NCI-H524 (cell line): ENCODE data around the gene EIF2AK2.
"Not testable (repeated sequence)": the region's sequence is repeated elsewhere in the genome, so short reads cannot be mapped to it uniquely, and the experiment has no call there.

Experiments used
- DNase-seq, 2 experiments: peaks; one replicate each; lab custom pipeline; 2025; lab: John Stamatoyannopoulos, UW

The EIF2AK2 gene

DNA sequence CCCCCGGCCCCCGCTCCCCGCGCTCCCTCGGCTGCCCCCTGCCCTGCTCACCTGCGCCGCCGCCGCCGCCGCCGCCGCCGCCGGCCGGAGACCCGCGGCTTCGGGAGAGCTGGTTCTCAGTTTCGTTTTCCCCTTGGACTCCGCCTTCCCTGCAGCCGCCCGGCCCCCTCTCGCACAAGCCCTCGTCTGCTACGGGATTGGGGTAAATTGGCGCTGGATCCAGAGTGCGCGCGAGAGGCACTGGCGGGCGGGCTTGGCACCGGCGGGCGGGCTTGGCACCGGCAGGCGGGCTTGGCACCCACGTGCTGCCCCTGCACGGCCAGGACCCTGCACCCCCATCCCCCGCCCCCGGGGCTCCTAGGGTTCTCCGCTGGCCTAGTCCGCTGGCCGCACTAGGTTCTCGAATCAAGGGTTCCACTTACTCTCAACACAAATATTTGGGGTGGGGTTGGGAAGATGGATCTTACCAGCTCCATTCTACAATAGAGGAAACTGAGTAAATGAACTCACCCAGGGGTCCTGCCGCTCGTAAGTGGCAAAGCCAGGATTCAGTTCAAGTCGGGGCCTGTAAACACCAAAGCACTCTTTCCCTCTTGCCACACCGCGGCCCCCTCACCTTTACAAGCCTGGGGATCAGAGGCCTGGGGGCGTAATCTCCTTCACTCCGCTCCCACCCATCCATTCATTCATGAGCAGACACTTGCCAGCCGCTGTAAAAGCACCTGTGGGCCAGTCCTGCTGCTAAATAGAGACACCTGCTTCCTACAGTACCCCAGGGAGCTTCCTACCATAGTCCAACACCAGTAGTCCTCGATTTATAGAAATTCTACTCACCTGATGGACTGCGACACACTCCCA lies at the start of gene EIF2AK2:
EIF2AK2 (minus strand) TSS at position 124 of the 858 bp plus-strand sequence. CDS start 9,174 bp downstream, outside the sequence.
- DNase-seq = peak in 1 of 2 experiments; percentile 74

DNA sequence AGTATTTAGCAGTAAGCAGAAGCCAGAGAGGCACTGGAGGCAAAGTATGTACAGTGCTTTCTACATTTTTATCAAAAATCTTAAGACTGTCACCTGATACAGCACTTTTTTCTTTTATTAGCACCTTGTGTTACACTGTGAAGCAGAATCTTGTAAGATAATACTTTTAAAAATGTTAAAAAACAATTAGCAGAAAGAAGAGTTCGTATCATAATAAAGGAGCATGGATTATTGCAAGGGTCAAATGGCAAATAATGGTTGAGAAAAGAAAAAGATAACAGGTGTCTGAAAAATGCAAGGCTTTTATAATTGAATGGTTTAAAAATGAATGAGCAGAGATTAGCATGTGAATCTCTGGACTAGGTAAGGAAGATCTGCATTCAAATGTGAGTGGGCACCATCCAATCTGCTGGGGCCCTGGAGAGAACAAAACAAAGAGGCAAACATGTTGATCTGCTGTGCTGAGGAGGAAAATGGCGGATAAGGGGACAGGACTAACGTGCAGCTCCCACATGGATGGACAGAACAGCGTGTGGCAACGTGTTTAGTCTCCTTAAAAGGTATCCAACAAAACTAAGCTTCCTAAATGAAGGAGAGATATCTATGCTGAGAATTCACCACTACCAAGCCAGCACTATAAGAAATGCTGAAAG lies 49.0 kb upstream of the EIF2AK2 start:
- DNase-seq = no peak

- DNase-seq = not testable (repeated sequence)
These were observed 48.4 kb upstream of the EIF2AK2 start for GRCh38 chr2:37205071-37205661.

DNA sequence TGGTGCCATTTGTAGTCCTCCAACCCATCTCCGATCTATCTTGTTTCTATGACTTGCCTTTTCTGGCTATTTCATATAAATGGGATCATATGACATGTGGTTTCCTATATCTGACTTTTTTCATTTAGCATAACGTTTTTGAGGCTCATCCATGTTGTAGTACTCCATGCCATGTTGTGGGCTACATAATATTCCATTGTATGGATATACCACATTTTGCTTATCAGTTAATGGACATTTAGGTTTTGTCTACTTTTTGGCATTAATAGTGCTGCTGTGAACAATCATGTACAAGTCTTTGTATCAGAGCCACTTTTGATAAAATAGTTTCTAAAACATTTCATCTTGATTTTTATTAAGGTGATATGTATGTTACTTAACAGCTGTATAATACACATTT lies 46.9 kb upstream of the EIF2AK2 start:
- DNase-seq = no peak

DNA sequence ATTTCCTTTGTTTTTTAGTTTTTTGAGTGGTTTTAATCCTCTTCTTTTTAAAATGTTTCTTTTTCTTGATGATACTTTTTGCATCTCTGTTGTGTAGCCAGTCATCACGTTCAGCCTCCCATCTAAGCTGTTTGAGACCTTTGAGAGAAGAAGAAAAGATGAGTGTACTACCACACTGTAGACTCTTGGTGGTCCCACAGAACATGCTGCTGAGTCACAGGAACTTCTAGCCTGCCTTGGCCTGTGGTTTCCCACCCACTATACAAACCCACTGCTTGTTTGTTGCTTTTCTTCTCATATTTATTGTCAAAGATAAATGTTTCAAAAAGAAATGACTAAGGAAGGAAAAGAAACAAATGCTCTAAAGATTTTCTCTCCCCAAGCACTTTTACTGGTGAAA lies 45.0 kb upstream of the EIF2AK2 start:
- no peak for DNase-seq

- DNase-seq = no peak
These were observed 44.4 kb upstream of the EIF2AK2 start for GRCh38 chr2:37201208-37201607.

GRCh38 chr2:37198681-37199065 lies 41.9 kb upstream of the EIF2AK2 start:
- DNase-seq = no peak

GRCh38 chr2:37196320-37197195 lies 39.8 kb upstream of the EIF2AK2 start, which contains the start of gene CEBPZOS:
CEBPZOS (plus strand) TSS chr2:37196496; CDS start chr2:37199705, 3,209 bp downstream.
- DNase-seq = peak; percentile 50 to 84

DNA sequence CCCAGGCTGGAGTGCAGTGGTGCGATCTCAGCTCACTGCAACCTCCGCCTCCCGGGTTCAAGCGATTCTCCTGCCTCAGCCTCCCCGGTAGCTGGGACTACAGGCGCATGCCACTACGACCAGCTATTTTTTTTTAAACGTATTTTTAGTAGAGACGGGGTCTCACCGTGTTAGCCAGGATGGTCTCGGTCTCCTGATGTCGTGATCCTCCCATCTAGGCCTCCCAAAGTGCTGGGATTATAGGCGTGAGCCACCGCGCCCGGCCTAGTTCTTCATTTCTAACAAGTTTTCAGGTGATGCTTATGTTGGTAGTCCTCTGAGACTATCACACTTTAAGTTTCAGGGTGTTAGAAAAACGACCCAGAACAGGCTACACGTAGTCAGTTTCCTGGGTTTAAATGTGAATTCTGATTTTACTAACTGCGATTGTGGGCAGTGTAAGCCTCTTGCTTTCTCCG lies 39.1 kb upstream of the EIF2AK2 start:
- not testable (repeated sequence) for DNase-seq

DNA sequence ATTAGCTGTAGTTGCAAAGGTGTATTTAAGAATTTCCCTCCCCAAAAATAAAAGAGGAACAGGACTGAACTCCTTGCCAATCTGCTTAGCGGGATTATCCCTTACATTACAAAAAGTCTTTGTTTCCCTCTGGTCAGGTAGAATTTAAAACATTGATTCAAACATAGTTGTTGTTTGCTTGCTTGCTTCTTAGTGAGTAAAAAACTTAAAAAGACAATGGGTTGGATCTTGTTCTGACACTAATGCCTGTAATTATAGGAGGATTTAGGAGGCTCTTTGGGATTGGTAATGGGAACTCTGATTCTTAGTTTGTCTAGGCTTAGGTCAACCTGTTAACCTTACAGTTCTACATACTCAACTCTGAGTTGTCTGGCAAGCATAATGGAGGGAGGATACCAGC lies 35.8 kb upstream of the EIF2AK2 start:
- DNase-seq = no peak

DNA sequence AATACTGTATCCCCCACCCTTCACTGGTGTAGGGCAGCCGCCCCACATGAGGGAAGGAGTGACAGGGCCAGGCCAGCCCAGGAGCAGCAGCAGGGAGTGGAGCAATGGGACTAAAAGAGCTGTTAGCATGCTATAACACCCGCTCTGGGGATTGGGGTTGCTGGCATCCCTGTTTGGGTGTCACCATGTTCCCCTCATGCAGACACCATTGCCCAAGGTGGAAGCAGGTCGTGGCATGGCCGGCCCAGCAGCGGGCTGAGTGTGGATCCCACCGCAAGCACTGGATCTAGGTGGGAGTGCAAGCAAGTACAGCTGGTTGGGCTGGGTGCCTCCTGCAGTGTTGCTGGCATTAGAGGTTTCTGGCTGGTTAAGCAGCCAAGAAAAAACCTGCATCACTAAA lies 35.0 kb upstream of the EIF2AK2 start:
- no peak for DNase-seq

- DNase-seq = no peak
These were observed 34.5 kb upstream of the EIF2AK2 start for GRCh38 chr2:37191253-37191652.

GRCh38 chr2:37190290-37190689 lies 33.5 kb upstream of the EIF2AK2 start:
- DNase-seq = no peak

DNA sequence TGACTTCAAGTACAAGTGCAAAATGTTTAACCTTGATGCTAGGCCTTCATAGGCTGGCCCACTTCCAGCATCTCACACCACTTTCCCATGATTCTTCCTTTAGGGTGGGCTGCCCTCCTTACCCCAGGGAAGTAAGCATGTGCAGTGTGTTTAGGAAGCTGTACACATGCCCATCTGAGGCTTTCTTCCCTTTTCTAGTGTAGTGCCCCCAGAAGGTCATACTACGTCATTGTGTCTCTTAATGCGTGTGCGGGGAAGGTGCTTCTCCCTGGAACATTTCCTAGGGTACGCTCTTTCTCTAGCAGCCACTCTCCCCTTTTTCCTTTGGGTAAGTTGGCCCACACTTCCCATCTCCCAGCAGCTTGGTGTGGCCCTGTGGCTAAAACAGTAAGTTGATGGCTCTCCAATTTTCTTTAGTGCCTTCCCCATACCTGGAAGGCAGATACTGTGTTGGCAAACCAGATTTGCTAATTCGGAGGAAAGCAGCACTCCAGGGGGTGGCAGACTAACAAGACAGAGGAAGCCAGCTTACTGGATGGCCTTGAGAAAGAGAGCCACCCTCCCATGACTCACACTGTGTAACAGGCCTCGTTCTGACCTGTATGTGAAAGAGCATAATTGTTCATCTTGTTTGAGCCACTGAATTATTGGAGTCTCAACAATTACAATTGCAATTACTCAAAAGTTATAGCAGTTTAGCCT lies 32.8 kb upstream of the EIF2AK2 start:
- DNase-seq = no peak

- no peak for DNase-seq
These were observed 31.8 kb upstream of the EIF2AK2 start, which contains the start of gene SULT6B1 for GRCh38 chr2:37188570-37188969. SULT6B1 (minus strand) TSS chr2:37188670; CDS start chr2:37188640, 30 bp downstream.

DNA sequence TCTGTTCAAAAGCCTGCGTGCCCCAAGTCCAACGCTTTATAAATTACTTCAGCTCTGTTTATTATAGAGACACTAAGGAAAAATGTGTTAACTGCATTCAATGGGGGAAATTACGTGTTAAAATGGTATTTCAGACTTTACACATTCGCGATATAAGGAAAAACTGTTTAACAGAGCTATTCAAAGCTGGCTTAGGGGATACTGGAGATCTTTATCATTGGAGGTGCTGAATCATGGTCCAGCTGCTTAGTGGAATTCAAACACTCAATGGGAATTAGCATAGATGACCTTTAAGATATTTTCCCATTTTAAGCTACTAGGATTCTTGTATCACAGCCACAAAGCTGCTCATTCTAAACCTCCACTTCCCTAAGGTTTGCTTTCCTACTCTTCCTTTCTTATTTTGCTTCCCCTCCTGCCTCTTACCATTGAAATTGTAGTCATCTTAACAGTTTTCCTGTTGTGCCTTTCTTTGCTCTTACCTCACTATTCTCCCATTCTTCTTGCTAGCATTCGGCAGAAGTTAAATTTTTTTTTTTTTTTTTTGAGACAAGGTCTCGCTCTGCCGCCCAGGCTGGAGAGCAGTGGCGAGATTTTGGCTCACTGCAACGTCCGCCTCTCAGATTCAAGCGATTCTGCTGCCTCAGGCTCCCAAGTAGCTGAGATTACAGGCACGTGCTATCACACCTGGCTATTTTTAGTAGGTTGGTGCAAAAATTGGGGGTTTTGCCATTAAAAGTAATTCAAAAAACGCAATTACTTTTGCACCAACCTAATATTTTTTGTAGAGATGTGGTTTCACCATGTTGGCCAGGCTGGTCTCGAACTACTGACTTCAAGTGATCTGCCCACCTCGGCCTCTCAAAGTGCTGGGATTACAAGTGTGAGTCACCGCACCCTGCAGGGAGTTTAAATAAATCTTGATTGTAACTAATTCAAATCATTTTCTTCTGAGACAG lies 25.2 kb upstream of the EIF2AK2 start:
- DNase-seq = no peak

- no peak for DNase-seq
These were observed 23.9 kb upstream of the EIF2AK2 start for GRCh38 chr2:37180640-37181039.

- no peak for DNase-seq
These were observed 23.3 kb upstream of the EIF2AK2 start for GRCh38 chr2:37180006-37180639.

- DNase-seq = peak in 1 of 2 experiments; percentile 75
These were observed 17.0 kb upstream of the EIF2AK2 start for GRCh38 chr2:37173741-37174140.
